ENCODE measurements around the gene PCYOX1L.

PCYOX1L gene

DNA sequence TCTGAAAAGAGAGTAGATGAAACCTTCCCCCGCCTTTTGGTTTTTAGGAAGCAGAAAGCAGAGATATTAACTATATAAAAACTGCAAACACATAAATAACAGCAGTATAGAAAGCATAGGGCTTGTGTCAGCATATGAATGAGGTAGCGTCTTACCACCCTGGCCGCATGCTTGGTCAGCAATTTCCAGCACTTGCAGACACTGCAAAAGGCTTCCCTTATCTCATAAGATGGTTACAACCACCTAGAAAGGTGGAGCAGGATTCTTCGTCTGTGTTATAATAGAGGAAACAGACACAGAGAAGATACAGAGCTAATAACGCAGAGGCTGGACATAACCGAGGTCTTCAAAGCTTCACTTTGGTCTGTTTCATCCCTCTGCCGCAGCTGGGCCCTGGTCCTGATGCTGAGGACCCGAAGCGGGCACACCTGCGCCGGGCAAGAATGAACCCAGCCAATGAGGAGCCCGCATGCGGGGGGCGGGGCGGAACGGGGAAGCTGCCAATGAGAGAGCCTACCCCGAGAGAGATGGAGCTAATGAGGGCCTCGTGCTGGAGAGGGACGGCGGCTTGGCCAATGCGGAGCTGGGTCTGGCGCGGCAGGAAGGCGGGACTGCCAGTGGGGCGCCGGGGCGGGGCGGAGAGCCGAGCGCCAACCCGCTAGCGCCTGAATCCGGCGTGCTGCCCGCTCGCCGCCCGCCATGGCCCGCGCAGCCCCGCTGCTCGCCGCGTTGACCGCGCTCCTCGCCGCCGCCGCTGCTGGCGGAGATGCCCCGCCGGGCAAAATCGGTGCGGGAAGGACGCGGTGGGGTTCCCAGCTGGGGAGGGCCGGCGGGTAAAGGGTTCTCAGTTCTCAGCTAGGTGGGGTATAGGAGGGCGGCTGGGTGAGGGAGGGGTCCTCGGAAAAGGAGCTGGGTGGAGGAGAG, at the start of gene PCYOX1L:
Gene PCYOX1L (plus strand): TSS at position 677 of the 924 bp plus-strand sequence. CDS start 23 bp downstream, at position 700.
- DNase-seq: no peak

- DNase-seq: no peak
These were observed 48.5 kb upstream of the PCYOX1L start for GRCh38 chr5:149309354-149309753.

DNA sequence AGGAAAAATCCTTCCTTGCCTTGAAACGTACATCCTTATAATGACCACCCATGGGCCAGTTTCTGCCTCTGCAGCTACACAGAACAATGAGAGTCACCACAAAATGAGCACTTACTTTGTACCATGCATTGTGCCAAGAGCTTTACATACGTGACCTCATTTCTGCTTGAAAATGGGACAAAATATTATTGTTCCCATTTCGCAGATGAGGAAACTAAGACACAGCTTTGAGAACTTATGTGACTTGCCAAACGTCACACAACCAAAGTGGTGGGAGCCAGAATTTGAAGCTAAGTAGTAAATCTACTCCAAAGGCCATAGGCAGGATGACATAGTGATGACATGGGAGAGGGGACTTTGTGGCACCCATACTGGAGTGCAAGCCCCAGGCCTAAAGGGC, 47.4 kb upstream of the PCYOX1L start:
- no peak for DNase-seq

DNA sequence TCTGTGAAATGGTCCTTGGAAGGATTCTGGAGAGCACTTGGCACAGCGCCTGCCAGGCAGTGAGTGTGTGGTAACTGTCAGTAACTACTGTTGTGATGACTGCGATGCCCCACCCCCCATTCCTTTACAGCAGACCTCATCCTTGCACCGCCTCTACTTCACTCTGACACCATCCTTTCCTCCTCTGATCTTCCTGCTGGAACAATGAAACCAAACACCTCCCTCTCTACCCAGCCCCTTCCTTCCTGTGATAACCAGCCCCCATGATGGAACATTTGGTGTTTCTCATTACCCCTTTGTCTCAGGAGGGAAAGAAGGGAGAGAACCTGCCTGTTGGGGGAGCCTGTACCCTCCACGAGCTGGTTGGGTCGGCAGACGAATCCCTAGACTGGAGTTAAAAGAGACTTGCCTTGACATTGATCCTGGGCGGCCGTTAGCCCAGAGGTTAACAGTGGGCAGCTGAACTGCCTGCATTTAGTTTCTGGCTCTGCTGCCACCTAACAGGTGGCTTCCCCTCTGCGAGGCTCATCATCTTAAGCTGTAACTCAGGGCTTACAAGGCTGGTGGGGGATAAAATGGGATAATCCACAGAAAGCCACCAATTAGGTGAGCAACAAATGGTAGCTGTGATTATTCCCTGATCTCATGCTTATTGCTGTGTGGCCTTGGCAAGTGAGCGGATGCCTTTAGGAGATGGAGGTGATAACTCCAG, 46.7 kb upstream of the PCYOX1L start:
- no peak for DNase-seq

- DNase-seq: no peak
These were observed 44.5 kb upstream of the PCYOX1L start for GRCh38 chr5:149313151-149313841.

DNA sequence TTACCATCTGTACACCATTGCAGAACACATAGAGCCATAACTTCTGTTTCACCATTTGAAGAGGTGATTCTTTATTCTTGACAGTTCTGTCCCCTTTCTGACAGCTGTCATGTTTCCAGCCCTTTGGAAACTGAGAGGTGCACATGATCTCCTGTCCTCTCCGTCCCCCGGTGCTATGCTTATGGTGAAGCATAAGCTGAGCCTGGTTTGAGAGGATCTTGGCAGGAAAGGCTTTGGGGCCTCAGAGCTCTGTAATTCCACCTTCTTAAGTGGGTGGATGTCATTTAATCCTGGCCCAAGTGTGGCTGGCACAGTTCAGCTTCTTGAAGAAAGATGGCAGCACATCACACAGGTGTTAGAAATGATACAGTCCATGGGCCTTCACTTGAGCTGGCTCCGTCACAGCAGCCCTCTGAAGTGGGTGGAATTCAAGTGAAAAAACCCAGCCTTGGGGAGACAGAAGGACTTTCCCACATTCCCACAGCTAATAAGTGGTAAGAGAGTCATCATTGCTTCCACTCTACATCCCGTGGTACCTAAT, 43.2 kb upstream of the PCYOX1L start:
- no peak for DNase-seq

GRCh38 chr5:149315753-149316152, 42.1 kb upstream of the PCYOX1L start:
- DNase-seq: no peak

GRCh38 chr5:149317281-149318048, 40.4 kb upstream of the PCYOX1L start:
- DNase-seq: no peak

- no peak for DNase-seq
These were observed 38.7 kb upstream of the PCYOX1L start for GRCh38 chr5:149319174-149319573.

GRCh38 chr5:149320791-149321330, 37.0 kb upstream of the PCYOX1L start:
- DNase-seq: peak; percentile 13

- DNase-seq: no peak
These were observed 35.3 kb upstream of the PCYOX1L start for GRCh38 chr5:149322518-149322917.

DNA sequence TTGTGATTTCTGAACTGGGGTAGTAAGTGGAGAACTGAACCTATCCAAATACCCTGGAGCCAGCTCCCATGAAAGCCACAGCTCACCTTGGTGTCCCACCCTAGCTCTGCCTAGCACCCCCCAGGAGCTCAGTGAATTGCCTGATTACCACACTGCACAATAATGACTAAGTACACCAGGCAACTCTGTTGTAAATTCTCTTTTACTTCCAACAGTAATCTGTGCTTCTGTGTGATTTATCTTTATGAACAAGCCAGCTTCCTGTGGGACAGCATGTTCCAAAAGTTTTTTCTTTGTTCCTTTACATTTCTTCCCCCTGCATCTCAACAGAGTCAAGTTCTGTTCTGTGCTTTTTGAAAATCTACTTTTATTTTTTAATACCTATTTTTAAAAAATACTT, 34.6 kb upstream of the PCYOX1L start:
- no peak for DNase-seq

- no peak for DNase-seq
These were observed 34.1 kb upstream of the PCYOX1L start for GRCh38 chr5:149323621-149324205.

- no peak for DNase-seq
These were observed 33.2 kb upstream of the PCYOX1L start for GRCh38 chr5:149324641-149325040.

- DNase-seq: no peak
These were observed 32.6 kb upstream of the PCYOX1L start for GRCh38 chr5:149325166-149325735.

GRCh38 chr5:149325894-149326293, 32.0 kb upstream of the PCYOX1L start:
- DNase-seq: no peak

- no peak for DNase-seq
These were observed 31.2 kb upstream of the PCYOX1L start for GRCh38 chr5:149326611-149327010.

GRCh38 chr5:149328177-149328576, 29.7 kb upstream of the PCYOX1L start:
- DNase-seq: no peak

GRCh38 chr5:149333711-149334443, 24.0 kb upstream of the PCYOX1L start:
- DNase-seq: no peak

GRCh38 chr5:149337736-149338135, 20.1 kb upstream of the PCYOX1L start:
- DNase-seq: no peak

- no peak for DNase-seq
These were observed 19.5 kb upstream of the PCYOX1L start for GRCh38 chr5:149338364-149338763.
